Upper lobe of right lung (tissue), 1 donor: ENCODE results near the gene KDM2A. TPM values are rescaled to one million over a fixed set of nuclear protein-coding genes. Genes with fewer than 3 reads are reported as not detected.
A peak's percentile ranks its signal among the peaks of the same experiment; 100 is the strongest.
"Not testable (repeated sequence)": the region's sequence is repeated elsewhere in the genome, so short reads cannot be mapped to it uniquely, and the experiment has no call there.

Source experiments
- ATAC-seq: fragments of 200-7000 bp; cut with Tn5 transposase; one replicate; pipeline ENCODE4 v1.9.1; 2020; ENCODE audit warnings: mild to moderate bottlenecking, moderate library complexity
- DNase-seq: peaks from one replicate; pipeline ENCODE4 v3.0.0-alpha.2; 2020
- H3K27ac ChIP-seq: fragments of 200-600 bp; one replicate; pipeline ENCODE4 v1.8.0; 2022
- H3K27me3 ChIP-seq: fragments of 200-600 bp; one replicate; pipeline ENCODE4 v1.8.0; 2022; ENCODE audit warnings: mild to moderate bottlenecking
- H3K36me3 ChIP-seq: fragments of 200-600 bp; one replicate; pipeline ENCODE4 v1.8.0; 2022
- H3K4me1 ChIP-seq: fragments of 200-600 bp; one replicate; pipeline ENCODE4 v1.8.0; 2022
- H3K4me3 ChIP-seq: fragments of 200-600 bp; one replicate; pipeline ENCODE4 v1.8.0; 2022; ENCODE audit warnings: mild to moderate bottlenecking
- H3K9me3 ChIP-seq: fragments of 200-600 bp; one replicate; pipeline ENCODE4 v1.8.0; 2022
- intact Hi-C: fragments of 100-400 bp; cut with DNase I; formaldehyde crosslinking; loops from one replicate; pipeline ENCODE4 v1.11.0; 2022
- total RNA-seq: library from RNA; stranded (reverse); fragmentation: NEBNext Ultra II Directional; extraction: Animal tissue kit (Norgen Biotek cat#: 25700); gene quantifications from one replicate; pipeline ENCODE4 v1.2.1, GENCODE V29; 2021
- TF ChIP-seq, protein P1 (sequence below): fragments of 200-600 bp; IDR thresholded peaks from one replicate; pipeline ENCODE4 v1.8.0; 2022; ENCODE audit warnings: antibody characterized with exemption
- donor health status: DM: no; HTN: yes; CAD: no; lungs with severe emphysema.

Gene KDM2A
- total RNA-seq, 1 donor from 2014 or later: 79.5 TPM

DNA sequence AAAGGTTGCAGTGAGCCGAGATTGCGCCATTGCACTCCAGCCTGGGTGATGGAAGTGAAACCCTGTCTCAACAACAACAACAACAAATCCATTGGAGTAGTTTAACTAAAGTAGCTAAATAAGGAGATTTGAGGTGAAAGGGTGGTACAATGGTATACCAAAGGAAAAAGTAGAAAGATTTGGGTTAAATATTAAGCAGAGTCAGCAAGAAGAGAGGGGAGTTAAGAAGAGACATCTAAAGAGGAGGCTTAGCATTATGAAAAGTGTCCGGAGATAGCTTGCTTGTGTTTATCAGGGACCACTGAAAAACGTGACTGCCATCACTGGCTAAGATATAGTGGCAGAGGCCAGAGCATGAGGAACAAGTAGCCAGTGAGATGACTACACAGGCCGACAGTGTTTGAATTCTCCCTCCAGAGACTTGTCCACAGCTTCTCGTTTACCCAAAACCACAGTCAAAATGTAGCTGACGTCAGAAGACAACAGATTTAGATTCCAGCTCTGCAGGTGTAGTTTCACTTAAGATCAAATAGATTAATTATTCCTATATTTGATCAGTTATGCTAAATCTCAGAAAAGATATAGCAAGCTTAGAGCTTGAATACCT lies 114.6 kb downstream of the KDM2A start:
- intact Hi-C loops: no loop called here
- TF ChIP-seq, protein P1, sequence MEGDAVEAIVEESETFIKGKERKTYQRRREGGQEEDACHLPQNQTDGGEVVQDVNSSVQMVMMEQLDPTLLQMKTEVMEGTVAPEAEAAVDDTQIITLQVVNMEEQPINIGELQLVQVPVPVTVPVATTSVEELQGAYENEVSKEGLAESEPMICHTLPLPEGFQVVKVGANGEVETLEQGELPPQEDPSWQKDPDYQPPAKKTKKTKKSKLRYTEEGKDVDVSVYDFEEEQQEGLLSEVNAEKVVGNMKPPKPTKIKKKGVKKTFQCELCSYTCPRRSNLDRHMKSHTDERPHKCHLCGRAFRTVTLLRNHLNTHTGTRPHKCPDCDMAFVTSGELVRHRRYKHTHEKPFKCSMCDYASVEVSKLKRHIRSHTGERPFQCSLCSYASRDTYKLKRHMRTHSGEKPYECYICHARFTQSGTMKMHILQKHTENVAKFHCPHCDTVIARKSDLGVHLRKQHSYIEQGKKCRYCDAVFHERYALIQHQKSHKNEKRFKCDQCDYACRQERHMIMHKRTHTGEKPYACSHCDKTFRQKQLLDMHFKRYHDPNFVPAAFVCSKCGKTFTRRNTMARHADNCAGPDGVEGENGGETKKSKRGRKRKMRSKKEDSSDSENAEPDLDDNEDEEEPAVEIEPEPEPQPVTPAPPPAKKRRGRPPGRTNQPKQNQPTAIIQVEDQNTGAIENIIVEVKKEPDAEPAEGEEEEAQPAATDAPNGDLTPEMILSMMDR: no peak
- no peaks in the 10 kb centered on the region for H3K9me3 ChIP-seq
- DNase-seq (no peak), ATAC-seq (no peak)
- no peak overlapping the region for H3K4me3 ChIP-seq
- peaks cover 2% of the 10 kb centered on the region for H3K4me1 ChIP-seq
- H3K36me3 ChIP-seq: peaks cover 57% of the 10 kb centered on the region
- no peak overlapping the region for H3K27ac ChIP-seq
- no peaks in the 10 kb centered on the region for H3K27me3 ChIP-seq

DNA sequence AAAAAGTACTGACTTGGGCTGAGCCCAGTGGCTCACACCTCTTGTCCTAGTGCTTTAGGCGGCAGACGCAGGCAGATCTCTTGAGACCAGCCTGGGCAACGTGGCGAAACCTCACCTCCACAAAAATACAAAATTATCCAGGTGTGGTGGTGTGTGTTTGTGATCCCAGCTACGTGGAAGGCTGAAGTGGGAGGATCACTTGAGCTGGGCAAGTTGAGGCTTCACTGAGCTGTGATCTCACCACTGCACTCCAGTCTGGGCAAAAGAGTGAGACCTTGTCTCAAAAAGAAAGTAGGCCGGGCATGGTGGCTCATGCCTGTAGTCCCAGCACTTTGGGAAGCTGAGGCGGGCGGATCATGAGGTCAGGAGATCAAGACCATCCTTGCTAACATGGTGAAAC lies 115.5 kb downstream of the KDM2A start:
- H3K9me3 ChIP-seq, H3K27me3 ChIP-seq, H3K27ac ChIP-seq, ATAC-seq, intact Hi-C loops, DNase-seq, H3K4me3 ChIP-seq: not testable (repeated sequence)
- Histone ChIP-seq H3K36me3 (peaks cover 48% of the 10 kb centered on the region), H3K4me1 (peaks cover 11% of the 10 kb centered on the region)

DNA sequence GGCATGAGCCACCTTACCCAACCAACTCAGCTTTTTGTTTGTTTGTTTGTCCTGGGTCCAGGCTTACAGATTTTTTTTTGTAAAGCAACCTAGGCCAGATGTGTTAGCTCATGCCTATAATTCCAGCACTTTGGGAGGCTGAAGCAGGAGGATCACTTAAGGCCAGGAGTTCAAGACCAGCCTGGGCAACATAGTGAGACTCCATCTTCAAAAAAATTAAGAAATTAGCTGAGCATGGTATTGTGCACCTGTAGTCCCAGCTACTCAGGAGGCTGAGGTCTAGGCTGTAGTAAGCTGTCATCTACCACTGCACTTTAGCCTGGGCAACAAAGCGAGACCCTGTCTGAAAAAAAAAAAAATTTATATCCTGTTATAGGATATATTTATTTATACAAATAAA lies 118.5 kb downstream of the KDM2A start:
- intact Hi-C loops: no loop called here
- Histone ChIP-seq H3K4me1 (peaks cover 30% of the 10 kb centered on the region), H3K27ac (no peak overlapping the region), H3K9me3 (no peaks in the 10 kb centered on the region), H3K4me3 (no peak overlapping the region), H3K27me3 (no peaks in the 10 kb centered on the region), H3K36me3 (peaks cover 19% of the 10 kb centered on the region)
- ATAC-seq (no peak), DNase-seq (no peak)
- TF ChIP-seq, protein P1: no peak

DNA sequence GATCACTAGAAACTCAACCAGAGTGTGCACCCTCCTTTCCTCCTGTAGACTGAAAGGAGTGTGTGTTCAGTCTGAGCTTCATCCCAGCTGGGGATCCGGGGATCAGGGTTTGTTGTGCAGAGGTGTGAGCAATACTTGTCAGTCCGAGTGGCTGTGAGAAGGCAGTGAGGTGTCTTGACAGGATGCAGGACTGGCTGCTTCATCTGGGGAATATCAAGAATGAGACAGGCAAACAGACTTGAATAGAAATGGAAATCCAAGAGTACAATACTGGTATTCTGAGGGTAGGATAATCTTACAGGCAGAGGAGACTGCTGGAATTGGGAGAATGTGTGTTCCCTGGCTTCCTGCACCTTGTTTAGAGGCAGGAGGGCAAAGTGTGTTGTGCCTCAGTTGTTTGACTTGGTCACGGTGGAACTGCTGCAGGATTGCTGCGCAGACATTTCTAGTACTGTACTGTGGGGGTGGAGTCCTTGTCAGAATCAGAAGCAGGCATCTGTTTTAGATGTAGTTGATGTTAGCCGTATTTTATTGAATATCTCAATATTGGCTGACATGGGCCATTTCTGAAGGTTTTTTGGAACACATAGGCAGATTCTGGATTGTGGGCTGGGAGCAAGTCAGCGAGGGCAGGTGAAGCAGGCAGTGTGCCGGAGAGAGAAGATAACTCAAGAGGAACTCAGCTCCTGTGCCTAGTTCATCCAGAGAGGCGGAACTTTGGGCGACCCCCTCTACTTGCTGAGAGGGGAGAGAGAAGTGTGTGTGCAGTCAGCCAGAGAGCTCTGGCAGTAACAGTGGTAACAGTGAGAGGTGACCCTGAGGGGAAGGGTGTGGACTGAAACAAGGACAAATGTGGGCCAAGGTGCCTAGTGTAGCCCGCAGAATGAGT lies 120.1 kb downstream of the KDM2A start:
- Histone ChIP-seq H3K27me3 (no peaks in the 10 kb centered on the region), H3K36me3 (peaks cover 18% of the 10 kb centered on the region), H3K9me3 (no peaks in the 10 kb centered on the region), H3K27ac (peak overlapping the region; percentile 80), H3K4me3 (no peak overlapping the region), H3K4me1 (peaks cover 37% of the 10 kb centered on the region)
- DNase-seq (no peak), ATAC-seq (no peak)
- intact Hi-C loops: no loop called here
- TF ChIP-seq, protein P1: no peak

DNA sequence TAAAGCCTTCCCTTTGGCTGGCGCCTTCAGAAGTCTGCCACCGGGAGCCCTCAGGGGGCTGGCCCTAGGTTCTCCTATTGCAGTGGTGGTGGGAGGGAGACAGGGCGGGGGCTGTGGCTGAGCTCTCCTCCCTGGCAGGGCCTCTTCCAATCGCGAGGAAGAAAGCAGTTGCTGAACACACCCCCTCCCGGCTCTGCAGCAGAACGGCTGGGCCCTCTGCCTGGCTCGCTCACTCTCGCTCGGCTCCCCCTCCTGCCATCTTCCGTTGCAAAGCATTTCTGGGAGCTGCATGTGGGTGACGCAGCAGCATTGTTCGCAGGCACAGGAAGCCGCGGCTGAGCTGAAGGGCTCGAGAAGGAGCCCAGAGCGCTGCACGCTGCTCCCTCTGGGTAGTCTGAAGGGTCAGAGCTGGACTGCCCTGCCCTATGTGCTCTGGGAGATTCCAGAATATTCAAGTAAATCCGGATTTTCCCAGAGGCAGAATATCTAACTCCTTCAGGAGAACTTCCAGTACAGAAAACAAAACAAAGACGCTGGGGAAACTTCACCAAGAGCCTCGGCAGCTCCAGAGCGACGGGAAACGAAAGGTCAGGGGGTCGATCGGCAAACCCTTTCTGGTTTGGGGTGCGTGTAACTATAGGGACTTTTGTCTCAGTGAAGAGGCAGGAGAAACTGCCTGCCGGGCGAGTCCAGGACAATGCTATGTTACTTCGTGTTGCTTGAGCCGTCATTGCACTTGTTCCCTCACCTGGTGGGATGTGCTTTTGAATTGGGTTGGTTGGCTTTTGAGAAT lies 120.9 kb downstream of the KDM2A start:
- peak overlapping the region; percentile 98 for H3K27ac ChIP-seq
- peak overlapping the region; percentile 78 for H3K4me3 ChIP-seq
- H3K27me3 ChIP-seq: no peaks in the 10 kb centered on the region
- H3K4me1 ChIP-seq: peaks cover 37% of the 10 kb centered on the region
- intact Hi-C loops: no loop called here
- TF ChIP-seq, protein P1: no peak
- H3K9me3 ChIP-seq: no peaks in the 10 kb centered on the region
- DNase-seq (peak; percentile 97), ATAC-seq (peak; percentile 99)
- H3K36me3 ChIP-seq: peaks cover 26% of the 10 kb centered on the region
